H9 (cell line): ENCODE measurements around the gene COLEC12. TPM values are rescaled to one million over a fixed set of nuclear protein-coding genes. Genes with fewer than 3 reads are reported as not detected.

Experiments
- DNase-seq: peaks from one replicate; pipeline ENCODE4 v3.0.0-alpha.2; 2017
- H2AFZ ChIP-seq: one replicate; pipeline ENCODE4 v1.6.1; 2013; ENCODE audit warnings: mild to moderate bottlenecking, low read length, control low read depth, moderate library complexity
- H2AK5ac ChIP-seq: 2 replicates; pipeline ENCODE4 v1.6.1; 2013; ENCODE audit warnings: low read length, control low read depth, mixed read lengths; ENCODE audit not compliant: insufficient read length
- H2BK120ac ChIP-seq: one replicate; pipeline ENCODE4 v1.6.1; 2013; ENCODE audit warnings: low read depth, mild to moderate bottlenecking, low read length, control low read depth, inconsistent platforms; ENCODE audit not compliant: poor library complexity, severe bottlenecking
- H2BK12ac ChIP-seq: 2 replicates; pipeline ENCODE4 v1.6.1; 2013; ENCODE audit warnings: low read length, control low read depth, mixed read lengths, low read depth; ENCODE audit not compliant: insufficient read length
- H2BK15ac ChIP-seq: 2 replicates; pipeline ENCODE4 v1.6.1; 2013; ENCODE audit warnings: low read depth, low read length, control low read depth
- H2BK20ac ChIP-seq: one replicate; pipeline ENCODE4 v1.6.1; 2013; ENCODE audit warnings: low read depth, mild to moderate bottlenecking, low read length, control low read depth, inconsistent platforms; ENCODE audit not compliant: poor library complexity, severe bottlenecking
- H2BK5ac ChIP-seq: 2 replicates; pipeline ENCODE4 v1.6.1; 2013; ENCODE audit warnings: low read length, control low read depth, mixed read lengths; ENCODE audit not compliant: insufficient read length
- H3K14ac ChIP-seq: 2 replicates; pipeline ENCODE4 v1.6.1; 2013; ENCODE audit warnings: low read length, control low read depth; ENCODE audit not compliant: insufficient read depth
- H3K18ac ChIP-seq: 2 replicates; pipeline ENCODE4 v1.6.1; 2013; ENCODE audit warnings: low read depth, mild to moderate bottlenecking, mixed read lengths, low read length, control low read depth; ENCODE audit not compliant: insufficient read length
- H3K23ac ChIP-seq: 2 replicates; pipeline ENCODE4 v1.6.1; 2013; ENCODE audit warnings: low read length, control low read depth, mixed read lengths, low read depth; ENCODE audit not compliant: insufficient read length
- H3K23me2 ChIP-seq: 2 replicates; pipeline ENCODE4 v1.6.1; 2013; ENCODE audit warnings: low read depth, mild to moderate bottlenecking, mixed read lengths, low read length, control low read depth; ENCODE audit not compliant: insufficient read length, poor library complexity, severe bottlenecking
- H3K27ac ChIP-seq: 2 replicates; pipeline ENCODE4 v1.5.1; 2013; ENCODE audit warnings: low read length, control low read depth, mixed read lengths, low read depth; ENCODE audit not compliant: insufficient read length
- H3K27me3 ChIP-seq: 2 replicates; pipeline ENCODE4 v1.6.1; 2013; ENCODE audit warnings: low read length, control low read depth, inconsistent platforms; ENCODE audit not compliant: insufficient read depth
- H3K4ac ChIP-seq: 2 replicates; pipeline ENCODE4 v1.6.1; 2013; ENCODE audit warnings: low read depth, mild to moderate bottlenecking, control low read depth, inconsistent platforms, low read length, moderate library complexity
- H3K4me1 ChIP-seq: 2 replicates; pipeline ENCODE4 v1.6.1; 2013; ENCODE audit warnings: low read length, control low read depth, inconsistent platforms; ENCODE audit not compliant: insufficient read depth
- H3K4me2 ChIP-seq: 2 replicates; pipeline ENCODE4 v1.6.1; 2013; ENCODE audit warnings: low read length, control low read depth, mixed read lengths; ENCODE audit not compliant: insufficient read length, insufficient read depth
- H3K56ac ChIP-seq: 2 replicates; pipeline ENCODE4 v1.6.1; 2013; ENCODE audit warnings: low read depth, mild to moderate bottlenecking, mixed read lengths, low read length, control low read depth; ENCODE audit not compliant: insufficient read length
- H3K79me1 ChIP-seq: 2 replicates; pipeline ENCODE4 v1.6.1; 2013; ENCODE audit warnings: low read depth, mild to moderate bottlenecking, moderate library complexity, low read length, control low read depth, inconsistent platforms; ENCODE audit not compliant: insufficient read depth, poor library complexity, severe bottlenecking
- H3K79me2 ChIP-seq: 2 replicates; pipeline ENCODE4 v1.6.1; 2013; ENCODE audit warnings: low read length, control low read depth, inconsistent platforms; ENCODE audit not compliant: insufficient read depth
- H3K9ac ChIP-seq: 2 replicates; pipeline ENCODE4 v1.6.1; 2013; ENCODE audit warnings: low read length, control low read depth, mixed read lengths; ENCODE audit not compliant: insufficient read length; ENCODE audit errors: extremely low read depth
- H3K9me3 ChIP-seq: one replicate; pipeline ENCODE4 v1.6.1; 2013; ENCODE audit warnings: low read depth, low read length, inconsistent platforms; ENCODE audit not compliant: control insufficient read depth
- H3T11ph ChIP-seq: one replicate; pipeline ENCODE4 v1.6.1; 2013; ENCODE audit warnings: mild to moderate bottlenecking, low read length, control low read depth, inconsistent platforms
- H4K20me1 ChIP-seq: one replicate; pipeline ENCODE4 v1.6.1; 2013; ENCODE audit not compliant: control insufficient read depth, insufficient read length, insufficient read depth
- H4K5ac ChIP-seq: 2 replicates; pipeline ENCODE4 v1.6.1; 2013; ENCODE audit warnings: low read depth, mild to moderate bottlenecking, mixed read lengths, low read length, control low read depth; ENCODE audit not compliant: insufficient read length
- H4K8ac ChIP-seq: replicated peaks from 2 replicates; pipeline ENCODE4 v1.6.1; 2013; ENCODE audit warnings: low read length, control low read depth, mixed read lengths, low read depth; ENCODE audit not compliant: insufficient read length
- H4K91ac ChIP-seq: 2 replicates; pipeline ENCODE4 v1.6.1; 2013; ENCODE audit warnings: low read depth, mild to moderate bottlenecking, moderate library complexity, mixed read lengths, low read length, control low read depth; ENCODE audit not compliant: insufficient read length
- H3K27ac Mint-ChIP-seq, 3 experiments: 2 replicates in 2 of 3; 3 replicates in 1 of 3; pipeline ENCODE4 v1.8.0; 2020 to 2021; ENCODE audit warnings: mixed read lengths in 3 of 3, mild to moderate bottlenecking in 1 of 3, moderate library complexity in 1 of 3
- H3K27me3 Mint-ChIP-seq: 2 replicates; pipeline ENCODE4 v1.8.0; 2021; ENCODE audit warnings: low read depth, mild to moderate bottlenecking, moderate library complexity, mixed read lengths
- H3K36me3 Mint-ChIP-seq, 3 experiments: 2 replicates in 2 of 3; 3 replicates in 1 of 3; pipeline ENCODE4 v1.8.0; 2020 to 2021; ENCODE audit warnings: low read depth in 3 of 3, mixed read lengths in 3 of 3; ENCODE audit not compliant: insufficient read depth in 1 of 3
- H3K4me1 Mint-ChIP-seq, 2 experiments: 2 replicates each; pipeline ENCODE4 v1.8.0; 2020; ENCODE audit warnings: mixed read lengths in 2 of 2
- H3K4me3 Mint-ChIP-seq, 2 experiments: 2 replicates in 1 of 2; 3 replicates in 1 of 2; pipeline ENCODE4 v1.8.0; 2020 to 2021; ENCODE audit warnings: mild to moderate bottlenecking in 2 of 2, mixed read lengths in 2 of 2, moderate library complexity in 1 of 2
- H3K9me3 Mint-ChIP-seq, 2 experiments: 2 replicates in 1 of 2; 3 replicates in 1 of 2; pipeline ENCODE4 v1.8.0; 2020; ENCODE audit warnings: mild to moderate bottlenecking in 2 of 2, mixed read lengths in 2 of 2, moderate library complexity in 1 of 2
- CTCF ChIP-seq: fragments of 200-600 bp; sonication (generic); conservative IDR thresholded peaks from 3 replicates; pipeline ENCODE4 v1.8.0; 2021; ENCODE audit warnings: antibody characterized with exemption, mild to moderate bottlenecking
- WGBS: extraction: QIAGEN DNeasy Blood & Tissue Kit; methylation state at CpG from one replicate; pipeline ENCODE4 v1.1.7; 2013; ENCODE audit warnings: missing lambda C conversion rate, low lambda C conversion rate, mixed read lengths; ENCODE audit not compliant: insufficient read length; ENCODE audit errors: extremely low coverage; 5-methylcytosine and 5-hydroxymethylcytosine counted together
- total RNA-seq: library from RNA; stranded (reverse); gene quantifications from 2 replicates; pipeline ENCODE4 v1.2.1, GENCODE V29; 2021

The COLEC12 gene
- total RNA-seq, 1 experiment from 2014 or later = 0.70 TPM

GRCh38 chr18:506801-507200 is 6.3 kb upstream of the COLEC12 start:
- peaks cover under 1% of the 10 kb centered on the region; the same call in 1 of the 2 replicates for H3K27me3 ChIP-seq
- H2BK15ac ChIP-seq = no peak overlapping the region
- H3K27ac ChIP-seq = no peak overlapping the region
- H3K4me2 ChIP-seq = no peak overlapping the region
- H3K9ac ChIP-seq = no peak overlapping the region
- H3K27me3 Mint-ChIP-seq = peaks cover 43% of the 10 kb centered on the region
- no peak overlapping the region for H3K18ac ChIP-seq
- H2AFZ ChIP-seq = no peak overlapping the region
- H3K36me3 Mint-ChIP-seq = peaks cover 0 to 3% (median 0%) of the 10 kb centered on the region in 3 experiments; a peak in 3 of 7 replicates
- peaks cover 2 to 3% of the 10 kb centered on the region in 2 experiments for H3K9me3 Mint-ChIP-seq
- no peaks in the 10 kb centered on the region for H4K20me1 ChIP-seq
- no peak overlapping the region for H2BK5ac ChIP-seq
- no peak overlapping the region for H3K4me3 Mint-ChIP-seq
- no peaks in the 10 kb centered on the region for H3K9me3 ChIP-seq
- H3K4me1 Mint-ChIP-seq = peaks cover 4 to 5% of the 10 kb centered on the region in 2 experiments; a peak in 1 of 4 replicates
- no peaks in the 10 kb centered on the region for H3K4me1 ChIP-seq
- no peak overlapping the region for H3K56ac ChIP-seq
- H3K4ac ChIP-seq = no peak overlapping the region
- H4K5ac ChIP-seq = no peak overlapping the region
- no peaks in the 10 kb centered on the region for H3K23me2 ChIP-seq
- H3K14ac ChIP-seq = no peak overlapping the region
- H2AK5ac ChIP-seq = no peak overlapping the region
- H4K91ac ChIP-seq = no peak overlapping the region
- TF ChIP-seq CTCF = no peak
- H3K27ac Mint-ChIP-seq = no peak overlapping the region
- H4K8ac ChIP-seq = no peak overlapping the region
- H3K23ac ChIP-seq = no peak overlapping the region
- no peak for DNase-seq
- no peak overlapping the region for H2BK20ac ChIP-seq
- no peak overlapping the region for H2BK12ac ChIP-seq
- no peak overlapping the region for H3T11ph ChIP-seq
- H3K79me1 ChIP-seq = no peaks in the 10 kb centered on the region
- H2BK120ac ChIP-seq = no peak overlapping the region
- no peaks in the 10 kb centered on the region for H3K79me2 ChIP-seq
- no CpG with 5 or more reads among the region's 4 CpGs for WGBS
